ENCODE data around the gene ADNP. TPM values are rescaled to one million over a fixed set of nuclear protein-coding genes. Genes with fewer than 3 reads are reported as not detected.

The ADNP gene
- total RNA-seq, 1 donor from 2014 or later = 75.4 TPM

DNA sequence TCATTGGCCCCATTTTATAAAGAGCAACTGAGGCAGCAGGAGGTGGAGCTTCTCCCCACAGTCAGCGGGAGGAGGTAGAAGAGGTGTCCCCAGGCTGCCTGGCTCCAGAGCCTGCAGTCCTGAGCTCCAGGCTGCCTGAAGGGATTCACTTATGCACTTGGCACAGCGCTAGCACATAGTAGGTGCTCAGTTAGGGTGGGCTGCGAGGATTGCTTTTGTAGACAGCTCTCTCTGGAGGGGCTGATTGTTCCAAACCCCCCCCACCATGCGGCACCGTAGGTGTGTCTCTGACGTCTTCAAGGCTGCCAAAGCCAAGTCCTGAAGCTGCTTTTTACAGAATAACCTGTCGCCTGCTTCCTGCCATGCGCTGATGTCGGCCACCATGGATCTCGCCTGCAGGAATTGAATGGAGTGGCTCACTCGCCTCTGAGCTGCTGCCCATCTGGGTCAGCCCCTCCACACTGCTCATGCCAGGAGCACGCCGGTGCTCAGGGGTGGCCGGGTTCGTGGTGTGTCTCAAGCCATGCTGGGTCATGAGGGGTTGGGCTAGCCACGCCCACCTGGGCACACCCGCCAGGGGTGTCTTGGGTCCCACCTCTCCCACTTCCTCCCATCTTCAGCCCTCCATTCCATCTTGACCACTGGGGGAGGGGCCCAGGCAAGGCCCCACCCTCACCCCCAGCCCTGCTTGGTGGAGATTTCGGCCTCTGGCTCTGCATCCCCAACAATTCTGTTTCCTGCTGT lies 76.6 kb downstream of the ADNP start:
- Histone ChIP-seq H3K27ac (no peak overlapping the region), H3K4me2 (no peak overlapping the region), H3K9me3 (ENCODE audit: low read depth) (no peaks in the 10 kb centered on the region), H3K36me3 (no peaks in the 10 kb centered on the region), H3F3A (ENCODE audit: low read depth) (peaks cover 5% of the 10 kb centered on the region), H3K4me3 (no peak overlapping the region), H3K9ac (no peak overlapping the region), H4K20me1 (ENCODE audit: low read depth) (no peaks in the 10 kb centered on the region), H2AFZ (replicated peaks) (no peak overlapping the region), H3K79me2 (ENCODE audit: low read depth) (no peaks in the 10 kb centered on the region), H3K27me3 (no peaks in the 10 kb centered on the region), H3K4me1 (peaks cover 5% of the 10 kb centered on the region)
- no peaks in the 10 kb centered on the region for H3K36me3 Mint-ChIP-seq
- H3K9me3 Mint-ChIP-seq = no peaks in the 10 kb centered on the region
- no peak for DNase-seq (ENCODE audit: low spot score)
- peaks cover 9% of the 10 kb centered on the region for H3K4me1 Mint-ChIP-seq
- peak overlapping the region; percentile 26 for H3K27ac Mint-ChIP-seq
- TF ChIP-seq EZH2phosphoT487 (IDR thresholded peaks at IDR 0.05) (no peak), EZH2 (IDR thresholded peaks at IDR 0.05) (no peak), CTCF (IDR thresholded peaks at IDR 0.05) (no peak)
- peaks cover 10% of the 10 kb centered on the region for H3K27me3 Mint-ChIP-seq (ENCODE audit: insufficient read depth, low read depth)
- H3K4me3 Mint-ChIP-seq = no peak overlapping the region

GRCh38 chr20:50852085-50852484 lies 79.2 kb downstream of the ADNP start:
- Mint-ChIP-seq H3K9me3 (no peaks in the 10 kb centered on the region), H3K36me3 (no peaks in the 10 kb centered on the region), H3K4me1 (peaks cover 28% of the 10 kb centered on the region), H3K27me3 (ENCODE audit: insufficient read depth, low read depth) (peaks cover 6% of the 10 kb centered on the region), H3K27ac (no peak overlapping the region), H3K4me3 (no peak overlapping the region)
- no peak overlapping the region for H3K4me3 ChIP-seq
- TF ChIP-seq EZH2phosphoT487 (IDR thresholded peaks at IDR 0.05) (no peak), EZH2 (IDR thresholded peaks at IDR 0.05) (no peak), CTCF (IDR thresholded peaks at IDR 0.05) (no peak)
- H3K79me2 ChIP-seq (ENCODE audit: low read depth) = no peaks in the 10 kb centered on the region
- H3F3A ChIP-seq (ENCODE audit: low read depth) = peaks cover 5% of the 10 kb centered on the region
- H3K9me3 ChIP-seq (ENCODE audit: low read depth) = no peaks in the 10 kb centered on the region
- no peak overlapping the region for H3K4me2 ChIP-seq
- no peak overlapping the region for H2AFZ ChIP-seq (replicated peaks)
- H3K4me1 ChIP-seq = peaks cover 12% of the 10 kb centered on the region
- peaks cover 3% of the 10 kb centered on the region for H4K20me1 ChIP-seq (ENCODE audit: low read depth)
- H3K27ac ChIP-seq = no peak overlapping the region
- no peak for DNase-seq (ENCODE audit: low spot score)
- no peak overlapping the region for H3K9ac ChIP-seq
- H3K27me3 ChIP-seq = no peaks in the 10 kb centered on the region
- H3K36me3 ChIP-seq = no peaks in the 10 kb centered on the region

- H3K4me3 ChIP-seq = no peak overlapping the region
- TF ChIP-seq EZH2 (IDR thresholded peaks at IDR 0.05) (no peak), EZH2phosphoT487 (IDR thresholded peaks at IDR 0.05) (no peak), CTCF (IDR thresholded peaks at IDR 0.05) (no peak)
- H3K9me3 ChIP-seq (ENCODE audit: low read depth) = no peaks in the 10 kb centered on the region
- Mint-ChIP-seq H3K4me3 (no peak overlapping the region), H3K9me3 (no peaks in the 10 kb centered on the region), H3K4me1 (peaks cover 28% of the 10 kb centered on the region), H3K27me3 (ENCODE audit: insufficient read depth, low read depth) (peaks cover 6% of the 10 kb centered on the region), H3K36me3 (no peaks in the 10 kb centered on the region), H3K27ac (no peak overlapping the region)
- peaks cover 12% of the 10 kb centered on the region for H3K4me1 ChIP-seq
- H3K4me2 ChIP-seq = peak overlapping the region; percentile 23
- no peaks in the 10 kb centered on the region for H3K36me3 ChIP-seq
- H3K9ac ChIP-seq = no peak overlapping the region
- H3F3A ChIP-seq (ENCODE audit: low read depth) = peaks cover 5% of the 10 kb centered on the region
- H4K20me1 ChIP-seq (ENCODE audit: low read depth) = peaks cover 3% of the 10 kb centered on the region
- no peak overlapping the region for H2AFZ ChIP-seq (replicated peaks)
- no peaks in the 10 kb centered on the region for H3K27me3 ChIP-seq
- peak; percentile 55 for DNase-seq (ENCODE audit: low spot score)
- H3K79me2 ChIP-seq (ENCODE audit: low read depth) = no peaks in the 10 kb centered on the region
- H3K27ac ChIP-seq = no peak overlapping the region
Measured at GRCh38 chr20:50850721-50851286, 80.4 kb downstream of the ADNP start.
